Measurements from ENCODE around the gene AP3B2. TPM values are rescaled to one million over a fixed set of nuclear protein-coding genes. Genes with fewer than 3 reads are reported as not detected.

The AP3B2 gene
- total and polyA plus RNA-seq, 2 of the 4 experiments (the other 2 are of a cell fraction): 0.14 TPM; not detected in 1

DNA sequence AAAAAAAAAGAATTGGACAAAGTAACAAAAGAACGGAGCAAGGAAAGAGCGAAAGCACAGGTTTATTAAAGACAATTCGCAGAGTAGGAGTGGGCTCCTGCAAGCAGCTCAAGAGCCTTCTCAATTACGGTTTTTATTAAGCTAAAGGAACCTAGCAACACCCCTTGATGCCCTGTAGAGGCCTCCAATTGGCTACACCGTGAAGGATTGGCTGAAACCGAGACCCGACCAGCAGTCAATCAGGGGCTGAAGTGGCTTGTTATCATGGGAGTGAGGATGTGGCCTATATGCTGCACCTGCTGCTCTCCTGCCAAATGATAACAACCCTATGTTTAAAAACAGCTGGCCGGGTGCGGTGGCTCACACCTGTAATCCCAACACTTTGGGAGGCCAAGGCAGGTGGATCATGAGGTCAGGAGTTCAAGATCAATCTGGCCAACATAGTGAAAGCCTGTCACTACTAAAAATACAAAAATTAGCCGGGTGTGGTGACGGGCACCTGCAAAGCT lies 20.4 kb upstream of the AP3B2 start:
- Histone ChIP-seq H2AFZ (replicated peaks; ENCODE audit: low read length, poor library complexity) (no peak overlapping the region), H3K9ac (ENCODE audit: low read depth, low read length) (no peak overlapping the region), H2BK15ac (ENCODE audit: low read depth, low read length) (no peak overlapping the region), H3K27ac (ENCODE audit: insufficient read depth, low read length) (no peak overlapping the region), H2AK5ac (ENCODE audit: low read depth, low read length) (no peak overlapping the region), H3K4ac (ENCODE audit: low read depth, low read length) (no peak overlapping the region), H3K14ac (replicated peaks; ENCODE audit: low read depth, low read length) (no peak overlapping the region), H2BK5ac (ENCODE audit: low read depth, low read length, poor library complexity, severe bottlenecking) (no peak overlapping the region), H4K5ac (ENCODE audit: low read depth, low read length) (no peak overlapping the region), H3K79me1 (ENCODE audit: low read depth in 1 of 2, low read length in 2 of 2) (no peaks in the 10 kb centered on the region), H3K9me3 (ENCODE audit: control insufficient read depth, insufficient read depth, low read length) (no peaks in the 10 kb centered on the region), H4K91ac (ENCODE audit: insufficient read depth, low read depth, low read length) (no peak overlapping the region), H3K4me1 (ENCODE audit: control insufficient read depth, insufficient read depth, low read length) (no peaks in the 10 kb centered on the region), H2BK20ac (ENCODE audit: low read depth, low read length) (no peak overlapping the region), H4K20me1 (ENCODE audit: insufficient read depth, low read length) (no peaks in the 10 kb centered on the region), H3K4me2 (ENCODE audit: low read depth, low read length) (no peak overlapping the region), H3K9me1 (ENCODE audit: insufficient read depth, low read length) (no peaks in the 10 kb centered on the region), H3K56ac (ENCODE audit: extremely low read depth, insufficient read depth, low read length) (no peak overlapping the region), H3K18ac (ENCODE audit: low read depth, low read length) (no peak overlapping the region), H2AK9ac (replicated peaks; ENCODE audit: low read depth, low read length, poor library complexity) (no peak overlapping the region), H3K27me3 (ENCODE audit: control insufficient read depth, insufficient read depth, low read length) (no peaks in the 10 kb centered on the region), H3K36me3 (ENCODE audit: control insufficient read depth, insufficient read depth, low read length) (no peaks in the 10 kb centered on the region), H3K23ac (ENCODE audit: low read depth, low read length) (no peak overlapping the region), H4K8ac (ENCODE audit: low read depth in 2 of 2, low read length in 2 of 2) (no peak overlapping the region), H2BK120ac (ENCODE audit: low read depth, low read length) (no peak overlapping the region), H3K4me3 (ENCODE audit: insufficient read depth, low read depth, low read length) (no peak overlapping the region)
- in situ Hi-C loops (cut with MboI; ENCODE audit: low sequenced_read_pairs) (no loop called here), intact Hi-C loops (cut with micrococcal nuclease) (no loop called here), dilution Hi-C loops (cut with HindIII; ENCODE audit: low sequenced_read_pairs, unreplicated experiment) (no loop called here)
- no peak for DNase-seq
- ATAC-seq (ENCODE audit: low read depth): no peak
- CTCF ChIA-PET: no interaction called here
- no TSS peak for BruUV-seq (replicated peaks)
- TF ChIP-seq SMC3 (IDR thresholded peaks at IDR 0.05; ENCODE audit: low read depth, low read length) (no peak), MAZ (IDR thresholded peaks at IDR 0.05; ENCODE audit: borderline replicate concordance, low read depth, low read length) (no peak), MXI1 (IDR thresholded peaks at IDR 0.05; ENCODE audit: borderline replicate concordance, low read depth, low read length) (no peak), CHD1 (IDR thresholded peaks at IDR 0.05; ENCODE audit: low read depth, low read length) (no peak), FOS (IDR thresholded peaks at IDR 0.05; ENCODE audit: low read depth, low read length) (no peak), MAFK (IDR thresholded peaks at IDR 0.05; ENCODE audit: low read depth, low read length) (no peak), POLR2A (IDR thresholded peaks at IDR 0.05; ENCODE audit: low read depth, low read length) (no peak), RAD21 (IDR thresholded peaks at IDR 0.05; ENCODE audit: low read length) (no peak), BHLHE40 (IDR thresholded peaks at IDR 0.05; ENCODE audit: low read depth, low read length) (no peak), CEBPB (IDR thresholded peaks at IDR 0.05; ENCODE audit: low read depth, low read length) (no peak), NFE2L2 (IDR thresholded peaks at IDR 0.05; ENCODE audit: low read depth, low read length) (no peak), RFX5 (IDR thresholded peaks at IDR 0.05; ENCODE audit: low read depth, low read length) (no peak)
- TF ChIP-seq, protein P1, sequence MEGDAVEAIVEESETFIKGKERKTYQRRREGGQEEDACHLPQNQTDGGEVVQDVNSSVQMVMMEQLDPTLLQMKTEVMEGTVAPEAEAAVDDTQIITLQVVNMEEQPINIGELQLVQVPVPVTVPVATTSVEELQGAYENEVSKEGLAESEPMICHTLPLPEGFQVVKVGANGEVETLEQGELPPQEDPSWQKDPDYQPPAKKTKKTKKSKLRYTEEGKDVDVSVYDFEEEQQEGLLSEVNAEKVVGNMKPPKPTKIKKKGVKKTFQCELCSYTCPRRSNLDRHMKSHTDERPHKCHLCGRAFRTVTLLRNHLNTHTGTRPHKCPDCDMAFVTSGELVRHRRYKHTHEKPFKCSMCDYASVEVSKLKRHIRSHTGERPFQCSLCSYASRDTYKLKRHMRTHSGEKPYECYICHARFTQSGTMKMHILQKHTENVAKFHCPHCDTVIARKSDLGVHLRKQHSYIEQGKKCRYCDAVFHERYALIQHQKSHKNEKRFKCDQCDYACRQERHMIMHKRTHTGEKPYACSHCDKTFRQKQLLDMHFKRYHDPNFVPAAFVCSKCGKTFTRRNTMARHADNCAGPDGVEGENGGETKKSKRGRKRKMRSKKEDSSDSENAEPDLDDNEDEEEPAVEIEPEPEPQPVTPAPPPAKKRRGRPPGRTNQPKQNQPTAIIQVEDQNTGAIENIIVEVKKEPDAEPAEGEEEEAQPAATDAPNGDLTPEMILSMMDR (conservative IDR thresholded peaks at IDR 0.05; ENCODE audit: low read depth, low read length): no peak
- TF ChIP-seq, protein P2, sequence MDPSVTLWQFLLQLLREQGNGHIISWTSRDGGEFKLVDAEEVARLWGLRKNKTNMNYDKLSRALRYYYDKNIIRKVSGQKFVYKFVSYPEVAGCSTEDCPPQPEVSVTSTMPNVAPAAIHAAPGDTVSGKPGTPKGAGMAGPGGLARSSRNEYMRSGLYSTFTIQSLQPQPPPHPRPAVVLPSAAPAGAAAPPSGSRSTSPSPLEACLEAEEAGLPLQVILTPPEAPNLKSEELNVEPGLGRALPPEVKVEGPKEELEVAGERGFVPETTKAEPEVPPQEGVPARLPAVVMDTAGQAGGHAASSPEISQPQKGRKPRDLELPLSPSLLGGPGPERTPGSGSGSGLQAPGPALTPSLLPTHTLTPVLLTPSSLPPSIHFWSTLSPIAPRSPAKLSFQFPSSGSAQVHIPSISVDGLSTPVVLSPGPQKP (IDR thresholded peaks at IDR 0.05; ENCODE audit: borderline replicate concordance, low read depth, low read length): no peak
- TF ChIP-seq, protein P3, sequence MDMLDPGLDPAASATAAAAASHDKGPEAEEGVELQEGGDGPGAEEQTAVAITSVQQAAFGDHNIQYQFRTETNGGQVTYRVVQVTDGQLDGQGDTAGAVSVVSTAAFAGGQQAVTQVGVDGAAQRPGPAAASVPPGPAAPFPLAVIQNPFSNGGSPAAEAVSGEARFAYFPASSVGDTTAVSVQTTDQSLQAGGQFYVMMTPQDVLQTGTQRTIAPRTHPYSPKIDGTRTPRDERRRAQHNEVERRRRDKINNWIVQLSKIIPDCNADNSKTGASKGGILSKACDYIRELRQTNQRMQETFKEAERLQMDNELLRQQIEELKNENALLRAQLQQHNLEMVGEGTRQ (IDR thresholded peaks at IDR 0.05; ENCODE audit: low read depth, low read length): no peak
- POLR2A ChIA-PET (ENCODE audit: unreplicated experiment): no interaction called here
- WGBS, 2 experiments (ENCODE audit: extremely low coverage in 2 of 2, insufficient read length in 1 of 2): 100% methylated on average over 1 of the region's 11 CpGs; no CpG with 5 or more reads in 1 of the 2 experiments

Measured in IMR-90 (cell line).